BLaER1 (cell line): Measurements from ENCODE around the gene STRN4.

ENCODE experiments used
- H3K27ac ChIP-seq: shearing (Covaris generic); formaldehyde crosslinking; 2 replicates; pipeline ENCODE4 v1.8.1; 2022
- H3K27me3 ChIP-seq: shearing (Covaris generic); formaldehyde crosslinking; 2 replicates; pipeline ENCODE4 v1.8.1; 2022
- H3K36me3 ChIP-seq: shearing (Covaris generic); formaldehyde crosslinking; 2 replicates; pipeline ENCODE4 v1.8.1; 2022
- H3K4me1 ChIP-seq: shearing (Covaris generic); formaldehyde crosslinking; 2 replicates; pipeline ENCODE4 v1.8.1; 2022
- H3K4me2 ChIP-seq: shearing (Covaris generic); formaldehyde crosslinking; 2 replicates; pipeline ENCODE4 v1.8.1; 2022
- H3K4me3 ChIP-seq: shearing (Covaris generic); formaldehyde crosslinking; 2 replicates; pipeline ENCODE4 v1.8.1; 2022
- H3K9ac ChIP-seq: shearing (Covaris generic); formaldehyde crosslinking; 2 replicates; pipeline ENCODE4 v1.8.1; 2022
- H3K9me3 ChIP-seq: shearing (Covaris generic); formaldehyde crosslinking; 2 replicates; pipeline ENCODE4 v1.8.1; 2022
- H4K20me1 ChIP-seq: shearing (Covaris generic); formaldehyde crosslinking; 2 replicates; pipeline ENCODE4 v1.8.1; 2022
- Cebpa-rat ChIP-seq: shearing (Covaris generic); IDR thresholded peaks from 2 replicates; pipeline ENCODE4 v1.8.1; 2022

Gene STRN4

DNA sequence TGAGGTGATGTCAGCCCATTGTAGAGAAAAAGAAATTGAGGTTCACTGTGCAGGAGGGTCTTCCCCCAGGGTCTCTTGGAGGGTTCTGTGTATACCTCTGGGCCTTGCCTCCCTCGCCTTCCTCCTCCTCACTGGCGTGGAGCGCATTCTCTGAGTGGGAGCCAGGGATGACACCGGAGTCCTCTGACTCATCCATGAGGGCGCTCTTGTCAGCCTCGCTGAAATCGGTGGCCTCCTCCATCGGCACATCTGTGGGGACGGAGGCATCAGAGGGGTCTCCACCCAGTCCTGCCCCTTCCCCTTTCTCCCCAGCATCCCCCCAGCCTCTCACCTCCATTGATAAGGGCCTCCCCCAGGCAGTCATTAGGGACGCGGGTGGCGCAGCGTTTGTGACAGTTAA, 45.5 kb downstream of the STRN4 start:
- Histone ChIP-seq H3K9me3 (no peaks in the 10 kb centered on the region), H4K20me1 (peaks cover 68% of the 10 kb centered on the region), H3K9ac (no peak overlapping the region), H3K36me3 (peaks cover 100% of the 10 kb centered on the region), H3K27ac (no peak overlapping the region), H3K4me3 (no peak overlapping the region), H3K27me3 (no peaks in the 10 kb centered on the region), H3K4me2 (no peak overlapping the region), H3K4me1 (no peaks in the 10 kb centered on the region)
- no peak for TF ChIP-seq Cebpa-rat

DNA sequence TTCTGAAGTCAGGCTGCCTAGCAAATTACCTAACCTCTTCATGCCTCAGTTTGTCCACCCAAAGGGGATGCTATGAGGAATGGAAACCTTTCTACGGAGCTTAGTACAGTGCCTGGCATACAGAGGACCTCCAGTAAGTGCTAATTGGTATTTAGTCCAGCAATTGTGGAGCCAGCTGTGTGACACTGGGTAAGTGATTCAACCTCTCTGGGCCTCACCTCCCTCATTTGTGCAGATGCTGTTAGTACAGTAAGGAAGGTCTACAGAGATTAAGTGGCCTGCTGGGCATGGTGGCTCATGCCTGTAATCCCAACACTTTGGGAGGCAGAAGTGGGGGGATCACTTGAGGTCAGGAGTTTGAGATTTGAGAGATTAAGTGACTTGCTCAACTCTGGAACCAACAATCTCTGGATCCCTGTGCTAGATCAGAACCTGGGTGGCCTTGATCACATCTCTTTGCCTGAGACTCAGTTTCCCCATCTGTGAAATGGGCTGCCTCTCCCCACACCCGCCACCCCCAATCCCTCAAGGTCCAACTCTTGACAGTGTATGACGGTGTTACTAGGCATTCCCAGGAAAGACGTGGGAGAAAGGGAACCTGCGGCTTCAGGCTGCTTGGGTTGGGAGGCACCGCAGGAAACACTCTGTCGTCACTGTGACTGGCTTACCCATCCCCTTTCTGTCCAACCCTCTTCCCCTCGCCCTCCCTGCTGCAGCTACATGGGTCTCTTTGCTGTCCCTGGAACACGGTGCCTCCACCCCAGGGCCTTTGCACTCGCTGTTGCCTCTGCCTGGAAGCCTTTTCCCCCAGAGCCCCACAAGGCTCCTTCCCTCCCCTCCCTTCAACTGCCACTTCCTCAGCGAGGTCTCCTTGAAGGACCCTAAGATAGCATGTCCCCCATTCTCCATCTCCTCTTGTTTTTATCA, 47.6 kb downstream of the STRN4 start:
- H3K27me3 ChIP-seq: no peaks in the 10 kb centered on the region
- H3K4me3 ChIP-seq: no peak overlapping the region
- H3K36me3 ChIP-seq: peaks cover 100% of the 10 kb centered on the region
- H3K4me2 ChIP-seq: no peak overlapping the region
- no peak overlapping the region for H3K9ac ChIP-seq
- peaks cover 66% of the 10 kb centered on the region for H4K20me1 ChIP-seq
- no peak overlapping the region for H3K27ac ChIP-seq
- no peak for TF ChIP-seq Cebpa-rat
- H3K4me1 ChIP-seq: no peaks in the 10 kb centered on the region
- no peaks in the 10 kb centered on the region for H3K9me3 ChIP-seq

DNA sequence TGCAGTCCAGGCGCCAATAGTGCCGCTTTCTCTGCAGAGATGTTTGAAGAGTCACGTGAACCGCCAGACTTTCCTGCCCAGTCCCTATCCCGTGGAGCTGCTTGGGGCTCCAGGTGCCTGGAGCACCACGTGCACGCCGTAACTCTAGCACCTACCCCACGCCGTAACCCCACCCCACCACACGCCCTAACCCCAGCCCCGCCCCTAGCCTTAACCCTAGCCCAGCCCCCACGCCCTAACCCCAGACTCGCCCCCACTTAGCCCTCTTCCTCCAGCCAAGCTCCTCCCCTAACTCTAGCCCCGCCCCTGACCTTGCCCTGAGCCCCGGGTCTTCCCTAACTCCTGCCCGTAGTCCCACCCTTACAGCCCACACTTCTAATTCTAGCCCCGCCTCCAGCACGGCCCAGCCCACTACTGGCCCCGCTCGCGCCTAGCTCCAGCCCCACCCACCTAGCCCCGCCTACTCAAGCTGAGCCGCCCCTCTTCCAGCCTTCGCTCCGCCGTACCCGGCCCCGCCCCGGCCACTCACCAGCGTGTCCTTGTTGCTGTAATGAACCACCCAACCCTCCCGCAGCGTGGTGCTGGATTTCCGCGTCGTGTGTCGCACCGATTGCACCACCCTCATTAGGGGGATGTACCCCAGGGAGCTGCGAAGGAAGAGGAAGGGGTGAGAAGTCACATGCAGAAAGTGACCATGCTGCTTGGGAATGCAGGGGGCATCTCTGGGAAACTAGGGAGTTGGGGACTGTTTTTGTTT, 48.9 kb downstream of the STRN4 start:
- Histone ChIP-seq H3K9ac (no peak overlapping the region), H3K4me2 (no peak overlapping the region), H4K20me1 (peaks cover 78% of the 10 kb centered on the region), H3K9me3 (no peaks in the 10 kb centered on the region), H3K4me1 (no peaks in the 10 kb centered on the region), H3K36me3 (peaks cover 100% of the 10 kb centered on the region), H3K27ac (no peak overlapping the region), H3K4me3 (no peak overlapping the region), H3K27me3 (no peaks in the 10 kb centered on the region)
- no peak for TF ChIP-seq Cebpa-rat

DNA sequence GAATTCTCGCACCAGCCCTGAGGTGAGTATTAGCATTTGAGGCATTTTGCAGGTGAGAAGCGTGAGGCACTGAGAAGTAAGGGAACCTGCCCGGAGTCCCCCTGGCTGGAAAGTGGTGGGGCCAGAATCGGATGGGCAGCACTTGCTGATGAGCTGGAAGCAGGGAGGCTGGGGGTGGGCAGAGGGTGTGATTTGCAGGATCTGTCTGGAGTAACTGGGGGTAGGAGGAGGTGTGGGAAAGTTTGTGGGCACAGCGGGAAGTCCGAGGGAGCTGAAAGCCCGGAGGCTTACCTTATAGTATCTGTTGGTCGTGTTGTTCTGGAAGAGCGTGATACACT, 49.4 kb downstream of the STRN4 start:
- H3K4me3 ChIP-seq: no peak overlapping the region
- H3K9me3 ChIP-seq: no peaks in the 10 kb centered on the region; the same call in 1 of the 2 replicates
- H3K4me1 ChIP-seq: no peaks in the 10 kb centered on the region
- no peaks in the 10 kb centered on the region for H3K27me3 ChIP-seq
- H4K20me1 ChIP-seq: peaks cover 81% of the 10 kb centered on the region
- no peak for TF ChIP-seq Cebpa-rat
- H3K4me2 ChIP-seq: no peak overlapping the region
- H3K27ac ChIP-seq: no peak overlapping the region
- H3K36me3 ChIP-seq: peaks cover 100% of the 10 kb centered on the region
- no peak overlapping the region for H3K9ac ChIP-seq

DNA sequence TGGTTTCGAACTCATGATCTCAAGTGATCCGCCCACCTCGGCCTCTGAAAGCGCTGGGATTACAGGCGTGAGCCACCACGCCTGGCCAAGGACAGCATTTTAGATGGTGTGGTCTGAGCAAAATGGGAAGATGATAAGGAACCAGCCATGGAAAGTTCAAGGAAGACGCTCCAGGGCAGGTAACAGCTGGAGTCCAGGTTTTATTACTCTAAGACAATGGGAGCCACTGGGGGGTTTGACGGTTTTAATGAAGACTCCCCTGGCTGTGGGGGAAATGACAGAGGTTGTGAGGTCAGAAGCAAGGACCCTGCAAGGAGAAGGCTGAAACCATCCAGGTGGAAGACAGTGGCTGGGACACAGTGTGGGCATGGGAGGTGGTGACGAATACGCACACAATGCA, 50.2 kb downstream of the STRN4 start:
- no peak overlapping the region for H3K27ac ChIP-seq
- no peak overlapping the region for H3K4me2 ChIP-seq
- no peaks in the 10 kb centered on the region for H3K4me1 ChIP-seq
- H3K36me3 ChIP-seq: peaks cover 100% of the 10 kb centered on the region
- no peaks in the 10 kb centered on the region for H3K27me3 ChIP-seq
- no peak overlapping the region for H3K4me3 ChIP-seq
- no peak for TF ChIP-seq Cebpa-rat
- H4K20me1 ChIP-seq: peaks cover 81% of the 10 kb centered on the region
- H3K9ac ChIP-seq: no peak overlapping the region
- no peaks in the 10 kb centered on the region; the same call in 1 of the 2 replicates for H3K9me3 ChIP-seq

DNA sequence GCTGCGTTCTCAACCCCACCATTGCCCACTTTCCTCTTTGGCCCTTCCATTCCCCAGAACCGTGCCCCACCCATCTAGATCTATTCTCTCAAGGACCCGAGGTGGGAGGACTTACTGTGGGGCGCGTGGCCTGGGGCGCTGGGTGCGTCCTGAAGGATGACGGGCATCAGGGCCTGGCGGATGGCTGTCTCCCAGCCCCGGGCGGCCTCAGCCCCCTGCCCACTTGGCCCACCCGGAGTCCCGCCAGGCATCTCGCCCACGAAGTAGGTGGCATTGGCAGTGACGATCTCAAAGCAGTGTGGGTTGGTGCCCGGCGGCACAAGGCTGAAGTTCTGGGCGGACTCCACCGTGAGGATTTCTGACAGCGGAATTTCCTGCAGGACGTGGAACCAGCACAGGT, 52.5 kb downstream of the STRN4 start:
- no peak overlapping the region for H3K4me2 ChIP-seq
- H3K4me1 ChIP-seq: no peaks in the 10 kb centered on the region
- peaks cover 100% of the 10 kb centered on the region for H3K36me3 ChIP-seq
- no peaks in the 10 kb centered on the region for H3K27me3 ChIP-seq
- TF ChIP-seq Cebpa-rat: no peak
- H3K4me3 ChIP-seq: no peak overlapping the region
- H3K27ac ChIP-seq: no peak overlapping the region
- H4K20me1 ChIP-seq: peaks cover 77% of the 10 kb centered on the region
- H3K9me3 ChIP-seq: no peaks in the 10 kb centered on the region; the same call in 1 of the 2 replicates
- H3K9ac ChIP-seq: no peak overlapping the region

DNA sequence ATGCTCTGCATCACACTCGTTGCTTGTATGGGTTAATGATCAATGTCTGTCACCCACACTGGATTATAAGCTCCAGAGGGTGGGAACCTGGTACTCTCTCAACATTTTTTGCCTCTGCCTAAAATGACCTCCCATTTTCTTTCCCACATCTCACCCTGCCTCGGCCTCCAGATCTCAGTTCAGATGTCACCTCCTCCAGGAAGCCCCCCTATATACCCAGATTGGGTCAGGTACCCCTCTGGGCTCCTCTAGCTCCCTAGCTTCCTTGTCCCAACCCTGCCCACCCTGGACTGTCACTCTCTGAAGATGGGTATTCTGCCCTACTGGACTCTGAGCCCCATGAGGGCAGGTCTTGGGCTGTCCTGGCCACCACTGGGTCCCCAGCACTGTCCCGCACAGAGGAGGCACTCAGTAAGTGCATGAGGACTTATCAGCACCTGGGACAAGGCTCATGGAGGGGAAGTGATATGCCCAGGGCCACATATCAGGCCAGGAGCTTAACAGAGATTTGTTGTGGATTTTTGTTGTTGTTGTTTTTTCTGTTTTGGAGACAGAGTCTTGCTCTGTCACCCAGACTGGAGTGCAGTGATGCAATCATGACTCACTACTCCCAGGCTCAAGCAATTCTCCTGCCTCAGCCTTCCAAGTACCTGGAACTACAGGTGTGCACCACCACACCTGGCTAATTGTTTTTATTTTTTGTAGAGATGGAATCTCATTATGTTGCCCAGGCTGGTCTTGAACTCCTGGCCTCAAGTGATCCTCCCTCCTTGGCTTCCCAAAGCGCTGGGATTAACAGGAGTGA, 53.1 kb downstream of the STRN4 start:
- Histone ChIP-seq H4K20me1 (peaks cover 71% of the 10 kb centered on the region), H3K27ac (no peak overlapping the region), H3K27me3 (no peaks in the 10 kb centered on the region), H3K4me1 (no peaks in the 10 kb centered on the region), H3K4me2 (no peak overlapping the region), H3K4me3 (no peak overlapping the region), H3K36me3 (peaks cover 100% of the 10 kb centered on the region), H3K9ac (no peak overlapping the region), H3K9me3 (no peaks in the 10 kb centered on the region; the same call in 1 of the 2 replicates)
- no peak for TF ChIP-seq Cebpa-rat

DNA sequence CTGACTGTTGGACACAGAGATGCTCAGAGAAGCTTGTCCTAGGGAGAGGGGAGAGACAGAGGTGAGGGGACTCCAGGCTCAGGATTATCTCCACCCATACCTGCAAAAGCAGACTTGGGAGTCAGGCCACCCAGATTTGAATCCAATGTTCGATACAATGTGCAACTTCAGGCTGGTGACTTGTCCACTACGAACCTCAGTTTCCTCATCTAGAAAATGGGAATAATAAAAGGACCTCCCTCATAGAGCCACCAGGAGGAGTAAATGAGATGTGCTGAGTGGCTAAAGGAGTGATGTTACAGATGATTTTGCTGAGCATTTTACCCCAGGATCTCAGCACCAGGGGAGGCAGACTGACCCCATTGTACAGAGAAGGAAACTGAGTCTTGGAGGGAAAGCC, 54.3 kb downstream of the STRN4 start:
- no peak overlapping the region for H3K4me2 ChIP-seq
- H4K20me1 ChIP-seq: peaks cover 79% of the 10 kb centered on the region
- H3K9ac ChIP-seq: no peak overlapping the region
- no peak for TF ChIP-seq Cebpa-rat
- H3K4me3 ChIP-seq: no peak overlapping the region
- no peaks in the 10 kb centered on the region for H3K4me1 ChIP-seq
- no peaks in the 10 kb centered on the region; the same call in 1 of the 2 replicates for H3K9me3 ChIP-seq
- peaks cover 100% of the 10 kb centered on the region for H3K36me3 ChIP-seq
- H3K27ac ChIP-seq: no peak overlapping the region
- no peaks in the 10 kb centered on the region for H3K27me3 ChIP-seq

DNA sequence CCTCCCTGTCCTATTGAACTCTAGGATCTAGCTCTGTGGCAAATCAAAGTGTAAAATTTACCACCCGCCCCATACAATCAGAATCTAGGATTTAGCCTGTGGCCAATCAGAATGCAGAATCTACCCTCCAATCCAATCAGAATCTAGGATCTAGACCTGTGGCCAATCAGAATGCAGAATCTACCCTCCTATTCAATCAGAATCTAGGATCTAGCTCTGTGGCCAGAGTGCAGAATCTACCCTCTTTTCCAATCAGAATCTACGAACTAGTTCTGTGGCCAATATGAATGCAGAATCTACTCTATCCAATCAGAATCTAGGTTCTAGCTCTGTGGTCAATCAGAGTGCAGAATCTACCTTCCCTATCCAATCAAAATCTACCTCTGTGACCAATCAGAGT, 55.1 kb downstream of the STRN4 start:
- no peak overlapping the region for H3K4me2 ChIP-seq
- H3K4me3 ChIP-seq: no peak overlapping the region
- H3K36me3 ChIP-seq: peaks cover 100% of the 10 kb centered on the region
- H3K4me1 ChIP-seq: no peaks in the 10 kb centered on the region
- peaks cover 80% of the 10 kb centered on the region for H4K20me1 ChIP-seq
- H3K9ac ChIP-seq: no peak overlapping the region
- no peaks in the 10 kb centered on the region for H3K27me3 ChIP-seq
- H3K27ac ChIP-seq: no peak overlapping the region
- no peak for TF ChIP-seq Cebpa-rat
- no peaks in the 10 kb centered on the region; the same call in 1 of the 2 replicates for H3K9me3 ChIP-seq
